HCT116 (cell line): ENCODE measurements around the gene RHBDF2. TPM values are rescaled to one million over a fixed set of nuclear protein-coding genes. Genes with fewer than 3 reads are reported as not detected.

Source experiments
- ATAC-seq: fragments of 200-7000 bp; cut with Tn5 transposase; 2 replicates; pipeline ENCODE4 v1.9.1; 2020; ENCODE audit warnings: mild to moderate bottlenecking, moderate library complexity
- BruUV-seq: library from RNA; stranded (reverse); fragments of 400-500 nt; replicated peaks from 2 replicates; lab custom pipeline; 2021; lab: Mats Ljungman, UMichigan
- CTCF ChIA-PET: fragments of 300-600 bp; sonication (Branson Sonifier 250); formaldehyde crosslinking; loops from one replicate; lab custom pipeline; 2021; ENCODE audit warnings: antibody characterized with exemption; lab: Charles Lee
- POLR2A ChIA-PET: fragments of 300-600, 350-600 bp; sonication (Branson Sonifier 250); formaldehyde crosslinking; loops from one replicate; lab custom pipeline; 2021; ENCODE audit warnings: antibody characterized with exemption; lab: Charles Lee
- RAD21 ChIA-PET, 2 experiments: fragments of 300-600 bp; sonication (Branson Sonifier 250); formaldehyde crosslinking; loops; one replicate each; lab custom pipeline; 2023; ENCODE audit warnings: low total read pairs in 2 of 2; ENCODE audit not compliant: uncharacterized antibody in 2 of 2, unreplicated experiment in 2 of 2, low non-redundant PET in 1 of 2; lab: Charles Lee
- DNase-seq: peaks from one replicate; pipeline ENCODE4 v3.0.0-alpha.2; 2010; ENCODE audit warnings: low read depth, low spot score
- H2AFZ ChIP-seq: fragments of 200-600 bp; shearing (Covaris generic), sonication (generic); 2 replicates; pipeline ENCODE4 v1.6.1; 2017; ENCODE audit warnings: low read depth, mixed run types, mixed read lengths, antibody characterized with exemption, low read length; ENCODE audit not compliant: poor library complexity, severe bottlenecking
- H3K27ac ChIP-seq: 2 replicates; pipeline ENCODE4 v1.5.1; 2012; ENCODE audit warnings: low read depth, low read length
- H3K27me3 ChIP-seq: fragments of 200-600 bp; sonication (generic); 2 replicates; pipeline ENCODE4 v1.6.1; 2016; ENCODE audit warnings: mixed run types, low read length, mixed read lengths; ENCODE audit not compliant: insufficient read depth
- H3K36me3 ChIP-seq, 2 experiments: fragments of 200-500 bp in 1 of 2; fragments of 200-600 bp in 1 of 2; sonication (Bioruptor generic) in 1 of 2; sonication (generic) in 1 of 2; 2 replicates each; pipeline versions ENCODE4 v1.5.1 to v1.6.1; 2014 to 2016; ENCODE audit warnings: low read length in 2 of 2, inconsistent platforms in 1 of 2, mixed read lengths in 1 of 2, mixed run types in 1 of 2; ENCODE audit not compliant: insufficient read depth in 2 of 2, control insufficient read depth in 1 of 2
- H3K4me1 ChIP-seq, 2 experiments: fragments of 200-600 bp in 1 of 2; sonication (generic) in 1 of 2; 2 replicates each; pipeline versions ENCODE4 v1.5.1 to v1.6.1; 2012 to 2017; ENCODE audit warnings: low read length in 2 of 2, inconsistent platforms in 1 of 2, mild to moderate bottlenecking in 1 of 2, mixed read lengths in 1 of 2, mixed run types in 1 of 2, moderate library complexity in 1 of 2; ENCODE audit not compliant: insufficient read depth in 2 of 2, control insufficient read depth in 1 of 2
- H3K4me2 ChIP-seq: fragments of 200-600 bp; sonication (generic); 2 replicates; pipeline ENCODE4 v1.6.1; 2017; ENCODE audit warnings: mixed run types, low read length, mixed read lengths
- H3K4me3 ChIP-seq, 2 experiments: fragments of 200-600 bp in 1 of 2; sonication (generic) in 1 of 2; replicated peaks in 1 of 2; 2 replicates each; pipeline ENCODE4 v1.5.1; 2011 to 2016; ENCODE audit warnings: low read length in 2 of 2, control low read depth in 1 of 2, low read depth in 1 of 2, mild to moderate bottlenecking in 1 of 2, mixed read lengths in 1 of 2, mixed run types in 1 of 2
- H3K79me2 ChIP-seq: fragments of 200-600 bp; sonication (generic); 2 replicates; pipeline ENCODE4 v1.6.1; 2017; ENCODE audit warnings: mild to moderate bottlenecking, mixed run types, low read length, moderate library complexity, mixed read lengths; ENCODE audit not compliant: insufficient read depth
- H3K9ac ChIP-seq: fragments of 200-600 bp; sonication (generic); 2 replicates; pipeline ENCODE4 v1.6.1; 2016; ENCODE audit warnings: low read length, mixed read lengths
- H3K9me2 ChIP-seq: fragments of 200-600 bp; sonication (generic), shearing (Covaris generic); 2 replicates; pipeline ENCODE4 v1.6.1; 2017; ENCODE audit warnings: mixed run types, mild to moderate bottlenecking, moderate library complexity; ENCODE audit not compliant: insufficient read depth
- H3K9me3 ChIP-seq, 2 experiments: fragments of 200-500 bp in 1 of 2; fragments of 200-600 bp in 1 of 2; sonication (Bioruptor generic) in 1 of 2; sonication (generic) in 1 of 2; 2 replicates each; pipeline ENCODE4 v1.6.1; 2014 to 2017; ENCODE audit warnings: low read length in 2 of 2, mixed read lengths in 2 of 2, inconsistent platforms in 1 of 2, low read depth in 1 of 2, mild to moderate bottlenecking in 1 of 2, mixed run types in 1 of 2, moderate library complexity in 1 of 2; ENCODE audit not compliant: control insufficient read depth in 1 of 2, insufficient read depth in 1 of 2
- H4K20me1 ChIP-seq: fragments of 200-600 bp; sonication (generic), shearing (Covaris generic); 2 replicates; pipeline ENCODE4 v1.6.1; 2017; ENCODE audit warnings: mixed run types, mild to moderate bottlenecking, moderate library complexity; ENCODE audit not compliant: insufficient read depth
- EZH2phosphoT487 ChIP-seq: fragments of 200-600 bp; IDR thresholded peaks from 2 replicates; pipeline ENCODE4 v1.6.1; 2018; ENCODE audit warnings: antibody characterized with exemption, borderline replicate concordance
- RAD21 ChIP-seq: IDR thresholded peaks from 2 replicates; pipeline ENCODE4 v1.6.1; 2012; ENCODE audit warnings: low read depth, mild to moderate bottlenecking
- SRF ChIP-seq: IDR thresholded peaks from 2 replicates; pipeline ENCODE4 v1.6.1; 2012; ENCODE audit warnings: low read depth
- TCF7L2 ChIP-seq: IDR thresholded peaks from 2 replicates; pipeline ENCODE4 v1.7.0; 2011; ENCODE audit warnings: borderline replicate concordance, inconsistent platforms; ENCODE audit not compliant: insufficient read depth, insufficient read length; ENCODE audit errors: extremely low read depth
- ZFX ChIP-seq: fragments of 450-650 bp; IDR thresholded peaks from 2 replicates; pipeline ENCODE4 v1.6.1; 2017
- intact Hi-C: fragments of 100-400 bp; cut with micrococcal nuclease; formaldehyde crosslinking; loops from 2 replicates; pipeline ENCODE4 v1.10.0; 2022
- total RNA-seq: library from RNA; stranded (reverse); gene quantifications from one replicate; pipeline ENCODE4 v1.2.1, GENCODE V29; 2021; ENCODE audit not compliant: unreplicated experiment
- TF ChIP-seq, protein P1 (sequence below), 3 experiments: fragments of 200-600 bp in 1 of 3; sonication (generic) in 1 of 3; IDR thresholded peaks in 2 of 3; conservative IDR thresholded peaks in 1 of 3; 2 replicates each; pipeline ENCODE4 v1.5.1; 2012 to 2017; ENCODE audit warnings: low read depth in 2 of 3, low read length in 2 of 3, antibody characterized with exemption in 1 of 3, borderline replicate concordance in 1 of 3, control low read depth in 1 of 3, mild to moderate bottlenecking in 1 of 3, mixed read lengths in 1 of 3, mixed run types in 1 of 3, moderate library complexity in 1 of 3; ENCODE audit not compliant: insufficient read depth in 1 of 3

Gene RHBDF2
- total RNA-seq, 1 experiment from 2014 or later: 61.1 TPM

DNA sequence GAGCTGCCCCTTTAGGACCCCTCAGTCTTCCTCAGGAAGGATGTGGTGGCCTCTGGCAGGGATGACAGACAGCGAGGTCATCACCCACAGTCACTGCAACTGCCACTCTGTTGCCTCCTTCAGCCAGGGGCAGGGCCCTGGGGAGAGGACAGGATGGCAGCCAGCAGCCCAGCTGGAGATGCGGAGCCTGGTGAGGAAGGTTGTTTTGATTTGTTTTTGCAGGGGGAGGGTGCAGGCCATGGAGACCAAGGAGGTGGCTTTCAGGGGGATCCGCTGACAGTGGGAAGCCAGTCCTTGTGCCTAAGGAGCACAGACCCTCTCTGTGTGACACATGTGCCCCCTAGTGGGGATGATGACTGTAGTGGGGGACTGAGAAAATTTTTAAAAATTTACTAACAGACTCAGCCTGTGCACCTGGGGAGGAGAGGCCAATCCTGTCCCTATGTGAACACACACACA, 46.0 kb upstream of the RHBDF2 start:
- Histone ChIP-seq H2AFZ (no peak overlapping the region), H3K9me3 (no peaks in the 10 kb centered on the region), H3K9me2 (no peaks in the 10 kb centered on the region), H3K9ac (no peak overlapping the region), H3K79me2 (no peaks in the 10 kb centered on the region), H3K36me3 (no peaks in the 10 kb centered on the region), H3K4me1 (peaks cover 0 to 13% of the 10 kb centered on the region in 2 experiments; a peak in 2 of 4 replicates), H3K4me3 (no peak overlapping the region), H3K27me3 (no peaks in the 10 kb centered on the region), H3K4me2 (peak overlapping the region; percentile 17; the same call in 1 of the 2 replicates), H3K27ac (no peak overlapping the region), H4K20me1 (no peaks in the 10 kb centered on the region)
- TF ChIP-seq, protein P1, sequence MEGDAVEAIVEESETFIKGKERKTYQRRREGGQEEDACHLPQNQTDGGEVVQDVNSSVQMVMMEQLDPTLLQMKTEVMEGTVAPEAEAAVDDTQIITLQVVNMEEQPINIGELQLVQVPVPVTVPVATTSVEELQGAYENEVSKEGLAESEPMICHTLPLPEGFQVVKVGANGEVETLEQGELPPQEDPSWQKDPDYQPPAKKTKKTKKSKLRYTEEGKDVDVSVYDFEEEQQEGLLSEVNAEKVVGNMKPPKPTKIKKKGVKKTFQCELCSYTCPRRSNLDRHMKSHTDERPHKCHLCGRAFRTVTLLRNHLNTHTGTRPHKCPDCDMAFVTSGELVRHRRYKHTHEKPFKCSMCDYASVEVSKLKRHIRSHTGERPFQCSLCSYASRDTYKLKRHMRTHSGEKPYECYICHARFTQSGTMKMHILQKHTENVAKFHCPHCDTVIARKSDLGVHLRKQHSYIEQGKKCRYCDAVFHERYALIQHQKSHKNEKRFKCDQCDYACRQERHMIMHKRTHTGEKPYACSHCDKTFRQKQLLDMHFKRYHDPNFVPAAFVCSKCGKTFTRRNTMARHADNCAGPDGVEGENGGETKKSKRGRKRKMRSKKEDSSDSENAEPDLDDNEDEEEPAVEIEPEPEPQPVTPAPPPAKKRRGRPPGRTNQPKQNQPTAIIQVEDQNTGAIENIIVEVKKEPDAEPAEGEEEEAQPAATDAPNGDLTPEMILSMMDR (IDR thresholded peaks at IDR 0.05 in 2 of 3, conservative IDR thresholded peaks at IDR 0.05 in 1 of 3; ENCODE audit: borderline replicate concordance in 1 of 3, insufficient read depth in 1 of 3, low read depth in 2 of 3, low read length in 2 of 3): peak; percentile 80 to 92 (median 90)
- no peak for TF ChIP-seq EZH2phosphoT487
- peak; percentile 92 for TF ChIP-seq RAD21
- intact Hi-C loops: loop anchor here (1.0 to 2.0 kb wide), 2 partner anchors 24 to 82 kb away; no protein-coding TSS in a partner anchor
- no TSS peak for BruUV-seq
- peak; percentile 96 for ATAC-seq
- ChIA-PET POLR2A (interaction anchor here (0.7 to 0.8 kb wide), 2 partner anchors 23 to 24 kb away, joined by 3 to 5 read pairs; no protein-coding TSS in a partner anchor), RAD21 (interaction anchor here in 1 of 2 experiments (1.0 kb wide), 1 partner anchor 24 kb away, joined by 3 read pairs; no protein-coding TSS in a partner anchor), CTCF (interaction anchor here (0.6 to 2.7 kb wide), 6 partner anchors 8 to 139 kb away, joined by 3 to 22 read pairs (median 6); no protein-coding TSS in a partner anchor)
- DNase-seq: no peak

DNA sequence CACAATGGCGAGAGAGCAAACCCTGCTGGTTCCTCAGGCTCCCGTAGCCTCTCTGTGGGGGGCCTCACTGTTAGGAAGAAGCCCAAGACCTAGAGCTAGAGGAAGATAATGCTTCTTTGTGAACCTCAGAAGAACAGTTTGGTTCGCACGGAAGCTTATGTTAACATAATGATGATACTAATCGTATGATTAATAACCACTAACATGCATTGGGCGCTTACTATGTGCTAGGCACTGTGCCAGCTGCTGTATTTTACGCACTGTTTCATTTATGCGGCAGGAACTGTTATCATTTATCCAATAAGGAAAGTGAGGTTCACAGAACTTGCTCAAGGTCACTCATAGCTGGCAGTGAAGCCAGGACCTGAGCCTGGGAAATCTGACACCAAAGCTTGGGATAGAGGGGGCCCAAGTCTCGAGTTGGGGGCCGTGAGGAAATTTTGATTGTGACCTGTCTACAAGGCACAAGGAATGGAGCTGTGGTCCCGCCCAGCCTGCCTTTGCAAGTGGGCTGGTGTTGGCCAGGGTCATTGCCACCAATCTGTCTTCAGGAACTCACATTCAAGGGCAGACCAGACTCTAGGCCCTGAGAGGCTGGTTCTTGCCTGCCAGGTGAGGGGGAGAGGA, 45.4 kb upstream of the RHBDF2 start:
- ChIA-PET POLR2A (interaction anchor here (0.7 to 0.8 kb wide), 2 partner anchors 22 to 23 kb away, joined by 3 to 5 read pairs; no protein-coding TSS in a partner anchor), RAD21 (interaction anchor here in 1 of 2 experiments (1.0 kb wide), 1 partner anchor 23 kb away, joined by 3 read pairs; no protein-coding TSS in a partner anchor), CTCF (interaction anchor here (0.6 to 2.7 kb wide), 6 partner anchors 8 to 138 kb away, joined by 3 to 22 read pairs (median 6); no protein-coding TSS in a partner anchor)
- H3K27me3 ChIP-seq: no peaks in the 10 kb centered on the region
- no peaks in the 10 kb centered on the region for H3K36me3 ChIP-seq
- peak overlapping the region; percentile 17; the same call in 1 of the 2 replicates for H3K4me2 ChIP-seq
- H3K9me2 ChIP-seq: no peaks in the 10 kb centered on the region
- intact Hi-C loops: loop anchor here (1.0 to 2.0 kb wide), 2 partner anchors 23 to 82 kb away; no protein-coding TSS in a partner anchor
- no peak overlapping the region for H2AFZ ChIP-seq
- DNase-seq (no peak), ATAC-seq (peak; percentile 5; the same call in 1 of the 2 replicates)
- no peak overlapping the region for H3K27ac ChIP-seq
- TF ChIP-seq TCF7L2: peak; percentile 44
- no peak for TF ChIP-seq EZH2phosphoT487
- TF ChIP-seq SRF: no peak
- TF ChIP-seq ZFX: no peak
- H4K20me1 ChIP-seq: no peaks in the 10 kb centered on the region
- no peak overlapping the region for H3K9ac ChIP-seq
- H3K4me1 ChIP-seq: peaks cover 0 to 13% of the 10 kb centered on the region in 2 experiments; a peak in 2 of 4 replicates
- no peaks in the 10 kb centered on the region for H3K79me2 ChIP-seq
- no peak overlapping the region for H3K4me3 ChIP-seq
- no peaks in the 10 kb centered on the region for H3K9me3 ChIP-seq
- BruUV-seq: no TSS peak
